GM21825 (cell line): ENCODE results near the gene ESPNL.

Experiments
- ATAC-seq: cut with Tn5 transposase; IDR thresholded peaks from one replicate; pipeline ENCODE4 v1.9.1; 2021; ENCODE audit warnings: mild to moderate bottlenecking, moderate library complexity; ENCODE audit not compliant: unreplicated experiment

The ESPNL gene

GRCh38 chr2:238077292-238077691, 22.8 kb upstream of the ESPNL start:
- no peak for ATAC-seq

- ATAC-seq: no peak
Observed at GRCh38 chr2:238079874-238080327, 20.2 kb upstream of the ESPNL start.

GRCh38 chr2:238080518-238080917, 19.6 kb upstream of the ESPNL start:
- no peak for ATAC-seq

- ATAC-seq: no peak
Observed at GRCh38 chr2:238081150-238081549, 19.0 kb upstream of the ESPNL start.

GRCh38 chr2:238081561-238081960, 18.6 kb upstream of the ESPNL start:
- no peak for ATAC-seq

GRCh38 chr2:238082151-238082550, 18.0 kb upstream of the ESPNL start:
- ATAC-seq: no peak

GRCh38 chr2:238082827-238083226, 17.3 kb upstream of the ESPNL start:
- no peak for ATAC-seq

GRCh38 chr2:238083919-238084318, 16.2 kb upstream of the ESPNL start:
- no peak for ATAC-seq

GRCh38 chr2:238084761-238085160, 15.4 kb upstream of the ESPNL start:
- ATAC-seq: no peak

GRCh38 chr2:238085899-238086298, 14.2 kb upstream of the ESPNL start:
- ATAC-seq: no peak

GRCh38 chr2:238087211-238087610, 12.9 kb upstream of the ESPNL start:
- ATAC-seq: no peak

- no peak for ATAC-seq
Observed at GRCh38 chr2:238090887-238091286, 9.3 kb upstream of the ESPNL start.

- ATAC-seq: no peak
Observed at GRCh38 chr2:238091436-238092060, 8.6 kb upstream of the ESPNL start.

- ATAC-seq: no peak
Observed at GRCh38 chr2:238092486-238093035, 7.6 kb upstream of the ESPNL start.

GRCh38 chr2:238093181-238094140, 6.7 kb upstream of the ESPNL start:
- no peak for ATAC-seq

GRCh38 chr2:238094438-238095022, 5.6 kb upstream of the ESPNL start:
- no peak for ATAC-seq

GRCh38 chr2:238095143-238095542, 5.0 kb upstream of the ESPNL start:
- no peak for ATAC-seq

- no peak for ATAC-seq
Observed at GRCh38 chr2:238096311-238097011, 3.7 kb upstream of the ESPNL start.

- no peak for ATAC-seq
Observed at GRCh38 chr2:238097201-238097987, 2.7 kb upstream of the ESPNL start.
